Cerebellar nuclear complex (tissue), 1 donor: ENCODE data around the gene UNCX.
"Not testable (repeated sequence)": the region's sequence is repeated elsewhere in the genome, so short reads cannot be mapped to it uniquely, and the experiment has no call there.

Experiments
- DNase-seq, 2 experiments: peaks; one replicate each; lab custom pipeline; 2025; lab: John Stamatoyannopoulos, UW

UNCX gene

GRCh38 chr7:1257863-1258262 lies 25.2 kb downstream of the UNCX start:
- DNase-seq: no peak

- DNase-seq: no peak
These were observed 27.1 kb downstream of the UNCX start for GRCh38 chr7:1259621-1260243.

GRCh38 chr7:1260244-1260635 lies 27.6 kb downstream of the UNCX start:
- DNase-seq: no peak

GRCh38 chr7:1261036-1261435 lies 28.4 kb downstream of the UNCX start:
- not testable (repeated sequence) for DNase-seq

GRCh38 chr7:1262441-1262840 lies 29.8 kb downstream of the UNCX start:
- DNase-seq: no peak

- DNase-seq: no peak
These were observed 30.8 kb downstream of the UNCX start for GRCh38 chr7:1263391-1263951.

GRCh38 chr7:1264345-1265280 lies 31.9 kb downstream of the UNCX start:
- DNase-seq: no peak

GRCh38 chr7:1267016-1267900 lies 34.6 kb downstream of the UNCX start:
- DNase-seq: no peak

- no peak for DNase-seq
These were observed 35.6 kb downstream of the UNCX start for GRCh38 chr7:1268076-1268815.

GRCh38 chr7:1268866-1269265 lies 36.2 kb downstream of the UNCX start:
- no peak for DNase-seq

- DNase-seq: no peak
These were observed 36.7 kb downstream of the UNCX start for GRCh38 chr7:1269336-1269890.

- no peak for DNase-seq
These were observed 37.5 kb downstream of the UNCX start for GRCh38 chr7:1270181-1270580.

- no peak for DNase-seq
These were observed 38.4 kb downstream of the UNCX start for GRCh38 chr7:1271046-1271445.

- no peak for DNase-seq
These were observed 39.0 kb downstream of the UNCX start for GRCh38 chr7:1271656-1272055.

GRCh38 chr7:1272136-1272535 lies 39.5 kb downstream of the UNCX start:
- DNase-seq: not testable (repeated sequence)

- DNase-seq: no peak
These were observed 41.6 kb downstream of the UNCX start for GRCh38 chr7:1274121-1274875.

GRCh38 chr7:1274876-1275375 lies 42.3 kb downstream of the UNCX start:
- no peak for DNase-seq

GRCh38 chr7:1275451-1276381 lies 43.0 kb downstream of the UNCX start:
- no peak for DNase-seq

- DNase-seq: no peak
These were observed 44.0 kb downstream of the UNCX start for GRCh38 chr7:1276626-1277175.
